A549 (cell line): ENCODE results near the gene VAMP4.

Experiments used
- BHLHE40 ChIP-seq: IDR thresholded peaks from 2 replicates; pipeline ENCODE4 v1.6.1; 2012; ENCODE audit warnings: low read depth, low read length, inconsistent platforms
- EP300 ChIP-seq, 2 experiments: fragments of >200 bp; sonication (Bioruptor Twin); formaldehyde crosslinking; IDR thresholded peaks; 2 replicates in 1 of 2; 3 replicates in 1 of 2; pipeline ENCODE4 v1.6.1; 2016 to 2017
- ESRRA ChIP-seq: fragments of 150-350 bp; IDR thresholded peaks from 2 replicates; pipeline ENCODE4 v1.6.1; 2014; ENCODE audit warnings: mild to moderate bottlenecking, low read length, borderline replicate concordance
- JUN ChIP-seq, 2 experiments: fragments of >200 bp; sonication (Bioruptor Twin); formaldehyde crosslinking; IDR thresholded peaks; 2 replicates in 1 of 2; 3 replicates in 1 of 2; pipeline ENCODE4 v1.6.1; 2016 to 2017
- MAFK ChIP-seq: fragments of 450-650 bp; IDR thresholded peaks from 2 replicates; pipeline ENCODE4 v1.6.1; 2014; ENCODE audit not compliant: partially characterized antibody
- MYC ChIP-seq: IDR thresholded peaks from 2 replicates; pipeline ENCODE4 v1.6.1; 2012; ENCODE audit warnings: mild to moderate bottlenecking, inconsistent platforms, low read length, improper control_type of control experiment, borderline replicate concordance
- POLR2A ChIP-seq: IDR thresholded peaks from 2 replicates; pipeline ENCODE4 v1.6.1; 2012; ENCODE audit warnings: mild to moderate bottlenecking, low read length
- RAD21 ChIP-seq, 2 experiments: fragments of >200 bp in 1 of 2; sonication (Bioruptor Twin) in 1 of 2; formaldehyde crosslinking in 1 of 2; IDR thresholded peaks in 1 of 2; conservative IDR thresholded peaks in 1 of 2; 2 replicates in 1 of 2; 3 replicates in 1 of 2; pipeline ENCODE4 v1.6.1; 2012 to 2018; ENCODE audit warnings: inconsistent platforms in 1 of 2
- RCOR1 ChIP-seq: fragments of 150-350 bp; IDR thresholded peaks from 2 replicates; pipeline ENCODE4 v1.6.1; 2014; ENCODE audit warnings: antibody characterized with exemption, low read length, low read depth
- SMC3 ChIP-seq: fragments of >200 bp; sonication (Bioruptor Twin); formaldehyde crosslinking; IDR thresholded peaks from 3 replicates; pipeline ENCODE4 v1.6.1; 2018; ENCODE audit warnings: inconsistent platforms
- TF ChIP-seq, protein P1 (sequence below): fragments of >200 bp; sonication (Bioruptor Twin); formaldehyde crosslinking; IDR thresholded peaks from 3 replicates; pipeline ENCODE4 v1.5.1; 2016
- TF ChIP-seq, protein P2 (sequence below): fragments of 200-600 bp; sonication (generic); IDR thresholded peaks from 2 replicates; pipeline ENCODE4 v1.6.1; 2016; ENCODE audit warnings: antibody characterized with exemption, mild to moderate bottlenecking, moderate library complexity
- TF ChIP-seq, protein P3 (sequence below): IDR thresholded peaks from 2 replicates; pipeline ENCODE4 v1.6.1; 2012

DNA sequence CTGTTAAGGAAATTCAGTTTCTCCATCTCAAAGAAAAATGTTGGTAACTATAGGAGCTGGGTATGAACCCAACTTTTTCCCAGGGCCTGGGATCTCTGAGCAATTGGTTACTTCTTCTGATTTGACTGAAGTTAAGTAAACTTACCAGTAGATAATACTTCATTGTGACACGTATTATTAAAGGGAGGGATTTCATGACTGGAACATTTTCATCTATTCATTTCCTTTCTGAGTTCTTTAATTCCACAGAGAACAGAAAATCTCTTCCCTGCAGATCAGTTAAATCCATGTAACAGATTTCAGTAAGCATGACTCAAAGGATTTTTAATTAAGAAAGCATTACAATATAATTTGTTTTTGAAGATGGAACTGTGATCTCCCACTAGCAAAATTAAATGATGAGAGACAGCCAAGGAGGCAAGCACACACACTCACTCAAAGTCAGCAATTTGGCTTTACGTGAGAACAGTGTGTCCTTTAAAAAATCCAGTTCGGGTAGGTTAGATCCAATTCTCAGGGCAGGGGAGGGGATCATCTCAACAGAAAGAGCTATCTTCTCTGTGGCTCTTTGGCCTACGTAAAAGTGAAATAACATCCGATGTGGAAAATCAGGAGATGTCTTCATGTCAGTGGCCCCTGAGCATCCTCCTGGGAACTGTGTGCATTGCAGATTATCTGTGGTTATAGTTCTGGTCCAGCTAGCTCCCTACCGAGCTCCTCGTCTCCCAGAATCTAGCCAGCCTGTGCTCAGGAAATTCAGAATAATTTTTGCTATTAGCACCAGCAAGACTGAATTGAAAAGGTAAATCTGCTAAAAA, 78.6 kb downstream of the VAMP4 start:
- TF ChIP-seq, protein P1, sequence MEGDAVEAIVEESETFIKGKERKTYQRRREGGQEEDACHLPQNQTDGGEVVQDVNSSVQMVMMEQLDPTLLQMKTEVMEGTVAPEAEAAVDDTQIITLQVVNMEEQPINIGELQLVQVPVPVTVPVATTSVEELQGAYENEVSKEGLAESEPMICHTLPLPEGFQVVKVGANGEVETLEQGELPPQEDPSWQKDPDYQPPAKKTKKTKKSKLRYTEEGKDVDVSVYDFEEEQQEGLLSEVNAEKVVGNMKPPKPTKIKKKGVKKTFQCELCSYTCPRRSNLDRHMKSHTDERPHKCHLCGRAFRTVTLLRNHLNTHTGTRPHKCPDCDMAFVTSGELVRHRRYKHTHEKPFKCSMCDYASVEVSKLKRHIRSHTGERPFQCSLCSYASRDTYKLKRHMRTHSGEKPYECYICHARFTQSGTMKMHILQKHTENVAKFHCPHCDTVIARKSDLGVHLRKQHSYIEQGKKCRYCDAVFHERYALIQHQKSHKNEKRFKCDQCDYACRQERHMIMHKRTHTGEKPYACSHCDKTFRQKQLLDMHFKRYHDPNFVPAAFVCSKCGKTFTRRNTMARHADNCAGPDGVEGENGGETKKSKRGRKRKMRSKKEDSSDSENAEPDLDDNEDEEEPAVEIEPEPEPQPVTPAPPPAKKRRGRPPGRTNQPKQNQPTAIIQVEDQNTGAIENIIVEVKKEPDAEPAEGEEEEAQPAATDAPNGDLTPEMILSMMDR, result no peak
- TF ChIP-seq, protein P2, sequence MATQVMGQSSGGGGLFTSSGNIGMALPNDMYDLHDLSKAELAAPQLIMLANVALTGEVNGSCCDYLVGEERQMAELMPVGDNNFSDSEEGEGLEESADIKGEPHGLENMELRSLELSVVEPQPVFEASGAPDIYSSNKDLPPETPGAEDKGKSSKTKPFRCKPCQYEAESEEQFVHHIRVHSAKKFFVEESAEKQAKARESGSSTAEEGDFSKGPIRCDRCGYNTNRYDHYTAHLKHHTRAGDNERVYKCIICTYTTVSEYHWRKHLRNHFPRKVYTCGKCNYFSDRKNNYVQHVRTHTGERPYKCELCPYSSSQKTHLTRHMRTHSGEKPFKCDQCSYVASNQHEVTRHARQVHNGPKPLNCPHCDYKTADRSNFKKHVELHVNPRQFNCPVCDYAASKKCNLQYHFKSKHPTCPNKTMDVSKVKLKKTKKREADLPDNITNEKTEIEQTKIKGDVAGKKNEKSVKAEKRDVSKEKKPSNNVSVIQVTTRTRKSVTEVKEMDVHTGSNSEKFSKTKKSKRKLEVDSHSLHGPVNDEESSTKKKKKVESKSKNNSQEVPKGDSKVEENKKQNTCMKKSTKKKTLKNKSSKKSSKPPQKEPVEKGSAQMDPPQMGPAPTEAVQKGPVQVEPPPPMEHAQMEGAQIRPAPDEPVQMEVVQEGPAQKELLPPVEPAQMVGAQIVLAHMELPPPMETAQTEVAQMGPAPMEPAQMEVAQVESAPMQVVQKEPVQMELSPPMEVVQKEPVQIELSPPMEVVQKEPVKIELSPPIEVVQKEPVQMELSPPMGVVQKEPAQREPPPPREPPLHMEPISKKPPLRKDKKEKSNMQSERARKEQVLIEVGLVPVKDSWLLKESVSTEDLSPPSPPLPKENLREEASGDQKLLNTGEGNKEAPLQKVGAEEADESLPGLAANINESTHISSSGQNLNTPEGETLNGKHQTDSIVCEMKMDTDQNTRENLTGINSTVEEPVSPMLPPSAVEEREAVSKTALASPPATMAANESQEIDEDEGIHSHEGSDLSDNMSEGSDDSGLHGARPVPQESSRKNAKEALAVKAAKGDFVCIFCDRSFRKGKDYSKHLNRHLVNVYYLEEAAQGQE, result no peak
- TF ChIP-seq MYC (no peak), POLR2A (no peak), BHLHE40 (no peak), RAD21 (conservative IDR thresholded peaks at IDR 0.05 in 1 of 2, IDR thresholded peaks at IDR 0.05 in 1 of 2) (no peak), MAFK (no peak), EP300 (IDR thresholded peaks at IDR 0.05) (no peak), JUN (IDR thresholded peaks at IDR 0.05) (no peak), SMC3 (no peak), ESRRA (no peak), RCOR1 (no peak)
- TF ChIP-seq, protein P3, sequence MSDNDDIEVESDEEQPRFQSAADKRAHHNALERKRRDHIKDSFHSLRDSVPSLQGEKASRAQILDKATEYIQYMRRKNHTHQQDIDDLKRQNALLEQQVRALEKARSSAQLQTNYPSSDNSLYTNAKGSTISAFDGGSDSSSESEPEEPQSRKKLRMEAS, result no peak
